Measurements from ENCODE around the gene C16orf54. TPM values are rescaled to one million over a fixed set of nuclear protein-coding genes. Genes with fewer than 3 reads are reported as not detected.

C16orf54 gene
- total and polyA plus RNA-seq, 10 of the 15 experiments (the other 5 are each of a cell fraction or from before 2014, with no cell fraction given), result 2.1 to 13.3 (median 5.4) TPM

DNA sequence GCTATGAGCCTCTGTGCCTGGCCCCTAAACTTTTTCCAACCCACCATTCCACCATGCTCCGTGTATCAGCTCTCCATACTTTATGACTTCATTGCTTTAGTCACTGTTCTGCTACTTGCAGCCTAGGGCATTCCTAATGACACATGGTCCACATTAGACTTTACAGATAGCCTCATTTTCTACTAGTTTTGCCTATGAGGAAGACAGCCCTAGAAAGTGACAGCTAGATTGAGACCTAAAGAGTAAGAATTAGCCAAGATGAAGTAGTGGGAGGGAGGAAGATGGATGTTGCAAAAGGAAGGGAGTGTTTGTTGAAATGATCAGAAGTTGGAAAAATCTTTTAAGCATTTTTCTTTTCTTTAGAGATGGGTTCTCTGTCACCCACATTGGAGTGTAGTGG, 11.0 kb downstream of the C16orf54 start:
- Histone ChIP-seq H3K27me3 (replicated peaks in 1 of 2; ENCODE audit: control insufficient read depth in 2 of 2, insufficient read depth in 2 of 2, low read length in 1 of 2) (no peaks in the 10 kb centered on the region), H3K4me2 (ENCODE audit: control insufficient read depth, insufficient read depth) (no peak overlapping the region), H4K20me1 (ENCODE audit: control insufficient read depth, insufficient read depth) (no peaks in the 10 kb centered on the region), H3K79me2 (ENCODE audit: control insufficient read depth, insufficient read depth, low read length) (no peaks in the 10 kb centered on the region), H3K9me3 (replicated peaks; ENCODE audit: control insufficient read depth, insufficient read depth, low read length) (peaks cover 1% of the 10 kb centered on the region; the same call in 2 of the 3 replicates), H3K27ac (ENCODE audit: control insufficient read depth, insufficient read depth) (no peak overlapping the region), H3K36me3 (ENCODE audit: control insufficient read depth in 2 of 2, insufficient read depth in 2 of 2, low read length in 1 of 2) (no peaks in the 10 kb centered on the region), H3K4me1 (ENCODE audit: control insufficient read depth, insufficient read depth, low read length) (peaks cover 31% of the 10 kb centered on the region), H2AFZ (ENCODE audit: control insufficient read depth, low read depth, low read length) (no peak overlapping the region), H3K9ac (ENCODE audit: control insufficient read depth, insufficient read depth, low read length) (no peak overlapping the region), H3K4me3 (no peak overlapping the region)
- BruUV-seq (replicated peaks), result no TSS peak
- FAIRE-seq (no peak), ATAC-seq (no peak), DNase-seq (ENCODE audit: low read depth, low spot score) (no peak)
- 50% methylated on average over 1 of the region's 1 CpG for WGBS (ENCODE audit: insufficient coverage, insufficient replicate concordance, low lambda C conversion rate, missing lambda C conversion rate)
- ChIA-PET POLR2A (interaction anchor here (0.7 kb wide), 2 partner anchors 20 to 83 kb away, joined by 3 read pairs; no protein-coding TSS in a partner anchor), CTCF (interaction anchor here (1.2 kb wide), 1 partner anchor 21 kb away, joined by 3 read pairs; no protein-coding TSS in a partner anchor), RAD21 (ENCODE audit: unreplicated experiment) (no interaction called here), SMC1A (ENCODE audit: uncharacterized antibody, unreplicated experiment) (no interaction called here)
- in situ Hi-C loops (cut with MboI), result loop anchor here (5.0 kb wide), 1 partner anchor 48 kb away; no protein-coding TSS in a partner anchor
- intact Hi-C loops (cut with micrococcal nuclease; ENCODE audit: unreplicated experiment), result no loop called here
- TF ChIP-seq POU2F2 (IDR thresholded peaks at IDR 0.05; ENCODE audit: borderline replicate concordance, low read depth, low read length) (no peak), GATAD2B (conservative IDR thresholded peaks at IDR 0.05; ENCODE audit: low read depth) (no peak), POLR2AphosphoS2 (IDR thresholded peaks at IDR 0.05; ENCODE audit: low read depth, low read length) (no peak), SMARCA5 (IDR thresholded peaks at IDR 0.05) (no peak), ZNF687 (IDR thresholded peaks at IDR 0.05) (no peak), PAX8 (IDR thresholded peaks at IDR 0.05) (no peak), BHLHE40 (IDR thresholded peaks at IDR 0.05; ENCODE audit: borderline replicate concordance in 1 of 2, low read depth in 2 of 2, low read length in 1 of 2) (no peak), CREB1 (IDR thresholded peaks at IDR 0.05; ENCODE audit: low read depth) (no peak), CEBPB (IDR thresholded peaks at IDR 0.05; ENCODE audit: borderline replicate concordance in 1 of 2, low read depth in 2 of 2, low read length in 2 of 2) (no peak), RELA (IDR thresholded peaks at IDR 0.05; ENCODE audit: borderline replicate concordance, partially characterized antibody) (no peak), RB1 (IDR thresholded peaks at IDR 0.05; ENCODE audit: borderline replicate concordance) (no peak), NFXL1 (IDR thresholded peaks at IDR 0.05; ENCODE audit: borderline replicate concordance) (no peak), TARDBP (IDR thresholded peaks at IDR 0.05; ENCODE audit: borderline replicate concordance) (no peak)
- TF ChIP-seq, protein P1, sequence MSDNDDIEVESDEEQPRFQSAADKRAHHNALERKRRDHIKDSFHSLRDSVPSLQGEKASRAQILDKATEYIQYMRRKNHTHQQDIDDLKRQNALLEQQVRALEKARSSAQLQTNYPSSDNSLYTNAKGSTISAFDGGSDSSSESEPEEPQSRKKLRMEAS (IDR thresholded peaks at IDR 0.05; ENCODE audit: low read depth, low read length), result no peak
- TF ChIP-seq, protein P2, sequence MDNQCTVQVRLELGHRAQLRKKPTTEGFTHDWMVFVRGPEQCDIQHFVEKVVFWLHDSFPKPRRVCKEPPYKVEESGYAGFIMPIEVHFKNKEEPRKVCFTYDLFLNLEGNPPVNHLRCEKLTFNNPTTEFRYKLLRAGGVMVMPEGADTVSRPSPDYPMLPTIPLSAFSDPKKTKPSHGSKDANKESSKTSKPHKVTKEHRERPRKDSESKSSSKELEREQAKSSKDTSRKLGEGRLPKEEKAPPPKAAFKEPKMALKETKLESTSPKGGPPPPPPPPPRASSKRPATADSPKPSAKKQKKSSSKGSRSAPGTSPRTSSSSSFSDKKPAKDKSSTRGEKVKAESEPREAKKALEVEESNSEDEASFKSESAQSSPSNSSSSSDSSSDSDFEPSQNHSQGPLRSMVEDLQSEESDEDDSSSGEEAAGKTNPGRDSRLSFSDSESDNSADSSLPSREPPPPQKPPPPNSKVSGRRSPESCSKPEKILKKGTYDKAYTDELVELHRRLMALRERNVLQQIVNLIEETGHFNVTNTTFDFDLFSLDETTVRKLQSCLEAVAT (IDR thresholded peaks at IDR 0.05), result no peak

All from GM12878 (cell line).